WI38 (cell line): Measurements from ENCODE around the gene EIF2B4.
"Not testable (repeated sequence)": the region's sequence is repeated elsewhere in the genome, so short reads cannot be mapped to it uniquely, and the experiment has no call there.

Experiments used
- H3K4me3 ChIP-seq: 2 replicates; pipeline ENCODE4 v1.5.1; 2011; ENCODE audit warnings: low read depth, mild to moderate bottlenecking, control low read depth, low read length
- TF ChIP-seq, protein P1 (sequence below): IDR thresholded peaks from 2 replicates; pipeline ENCODE4 v1.5.1; 2012; ENCODE audit warnings: low read depth, mild to moderate bottlenecking, control low read depth, low read length

The EIF2B4 gene

DNA sequence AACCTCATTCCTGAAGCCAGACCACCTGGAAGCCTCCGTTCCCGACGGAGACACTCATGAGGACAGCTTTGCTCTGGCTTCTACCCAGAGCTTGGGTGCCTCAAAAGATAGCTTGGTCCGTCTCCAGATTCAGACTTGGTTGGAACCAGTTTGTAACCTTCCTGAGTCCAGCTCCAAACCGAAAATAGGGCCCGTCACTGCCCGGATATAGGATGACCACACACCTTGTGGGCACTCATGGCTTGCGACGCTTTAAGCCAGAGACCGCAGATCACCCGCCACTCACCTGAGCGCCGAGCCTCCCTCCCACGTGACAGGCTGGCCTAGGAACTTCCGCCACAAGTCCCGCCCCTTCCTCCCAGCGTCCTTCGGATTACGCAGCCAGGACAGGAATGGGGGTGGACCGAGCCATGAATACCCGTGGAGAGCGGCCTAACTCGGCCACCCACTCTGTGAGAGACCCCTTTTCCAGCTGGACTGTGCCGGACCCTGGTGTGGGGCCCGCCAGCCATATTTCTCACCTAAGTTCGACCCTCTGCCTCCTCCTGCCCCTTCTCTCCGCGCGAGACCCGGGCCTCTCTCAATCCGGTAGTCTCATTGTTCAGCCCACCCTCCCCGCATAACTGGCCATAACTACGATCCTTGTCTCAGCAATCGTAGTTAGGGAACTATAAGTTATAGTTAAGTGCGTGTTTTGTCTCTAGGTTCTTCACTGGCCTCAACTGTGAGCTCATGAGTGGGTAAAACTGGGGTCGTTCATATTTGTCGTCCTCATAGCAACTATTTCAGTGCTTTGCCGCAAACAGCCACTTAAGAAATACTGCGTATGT, 47.2 kb downstream of the EIF2B4 start, which contains the start of gene MPV17:
MPV17 (minus strand) TSS at position 332 of the 830 bp plus-strand sequence. CDS start 580 bp downstream, outside the sequence.
- TF ChIP-seq, protein P1, sequence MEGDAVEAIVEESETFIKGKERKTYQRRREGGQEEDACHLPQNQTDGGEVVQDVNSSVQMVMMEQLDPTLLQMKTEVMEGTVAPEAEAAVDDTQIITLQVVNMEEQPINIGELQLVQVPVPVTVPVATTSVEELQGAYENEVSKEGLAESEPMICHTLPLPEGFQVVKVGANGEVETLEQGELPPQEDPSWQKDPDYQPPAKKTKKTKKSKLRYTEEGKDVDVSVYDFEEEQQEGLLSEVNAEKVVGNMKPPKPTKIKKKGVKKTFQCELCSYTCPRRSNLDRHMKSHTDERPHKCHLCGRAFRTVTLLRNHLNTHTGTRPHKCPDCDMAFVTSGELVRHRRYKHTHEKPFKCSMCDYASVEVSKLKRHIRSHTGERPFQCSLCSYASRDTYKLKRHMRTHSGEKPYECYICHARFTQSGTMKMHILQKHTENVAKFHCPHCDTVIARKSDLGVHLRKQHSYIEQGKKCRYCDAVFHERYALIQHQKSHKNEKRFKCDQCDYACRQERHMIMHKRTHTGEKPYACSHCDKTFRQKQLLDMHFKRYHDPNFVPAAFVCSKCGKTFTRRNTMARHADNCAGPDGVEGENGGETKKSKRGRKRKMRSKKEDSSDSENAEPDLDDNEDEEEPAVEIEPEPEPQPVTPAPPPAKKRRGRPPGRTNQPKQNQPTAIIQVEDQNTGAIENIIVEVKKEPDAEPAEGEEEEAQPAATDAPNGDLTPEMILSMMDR: no peak
- peak within 1 kb of the TSS; percentile 85 for H3K4me3 ChIP-seq

DNA sequence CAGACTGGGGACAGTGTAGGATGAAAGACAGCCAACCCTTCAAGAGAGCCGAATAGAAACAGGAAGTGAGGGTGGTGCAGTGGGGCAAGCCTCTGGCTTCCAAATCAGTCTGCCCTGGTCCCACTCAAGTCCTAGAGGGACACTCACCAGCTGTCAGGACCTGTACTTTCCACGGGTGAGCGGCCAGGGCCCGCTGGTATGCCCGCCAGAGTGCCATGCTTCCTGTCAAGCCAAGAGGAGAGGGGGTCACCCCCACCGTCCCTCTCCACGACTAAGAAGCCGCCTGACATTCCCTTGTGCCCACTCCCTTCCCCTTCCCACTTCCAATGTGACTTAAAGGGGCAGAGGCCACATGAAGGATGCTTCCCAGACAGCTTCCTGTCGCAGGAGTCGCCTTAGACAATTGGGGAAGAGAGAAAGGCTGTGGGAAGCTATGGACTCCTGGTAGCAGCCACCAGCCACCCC, 47.8 kb downstream of the EIF2B4 start:
- H3K4me3 ChIP-seq: peak overlapping the region; percentile 85
- TF ChIP-seq, protein P1: no peak

DNA sequence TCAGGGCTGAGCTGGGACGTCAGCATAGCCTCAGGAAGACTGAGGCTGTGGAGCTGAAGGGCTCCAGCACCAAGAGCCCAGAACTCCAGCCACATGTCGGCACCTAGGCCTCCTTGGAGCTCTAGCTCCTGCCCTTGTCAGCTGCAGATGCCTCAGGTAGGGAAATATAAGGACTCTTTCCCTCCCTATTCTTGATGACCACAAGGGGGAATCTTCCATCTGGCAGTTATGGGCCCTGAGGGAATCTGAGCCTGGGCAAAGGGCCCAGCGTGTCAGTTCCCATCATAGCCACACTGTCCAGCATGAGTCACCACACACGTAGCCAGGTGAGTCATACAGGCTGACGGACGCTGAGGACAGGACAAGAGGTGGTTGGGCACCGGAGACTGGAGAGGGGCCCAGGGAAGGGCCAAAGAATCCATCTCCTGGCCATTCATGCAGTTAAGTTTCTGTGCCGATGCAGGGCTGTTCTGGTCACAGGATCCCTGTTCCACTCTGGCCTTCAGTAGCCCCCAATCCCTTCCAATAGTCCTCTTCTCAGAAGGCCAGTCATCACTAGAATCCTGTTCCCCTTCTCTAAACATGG, 49.1 kb downstream of the EIF2B4 start:
- TF ChIP-seq, protein P1: peak; percentile 59
- peak overlapping the region; percentile 31; the same call in 1 of the 2 replicates for H3K4me3 ChIP-seq

DNA sequence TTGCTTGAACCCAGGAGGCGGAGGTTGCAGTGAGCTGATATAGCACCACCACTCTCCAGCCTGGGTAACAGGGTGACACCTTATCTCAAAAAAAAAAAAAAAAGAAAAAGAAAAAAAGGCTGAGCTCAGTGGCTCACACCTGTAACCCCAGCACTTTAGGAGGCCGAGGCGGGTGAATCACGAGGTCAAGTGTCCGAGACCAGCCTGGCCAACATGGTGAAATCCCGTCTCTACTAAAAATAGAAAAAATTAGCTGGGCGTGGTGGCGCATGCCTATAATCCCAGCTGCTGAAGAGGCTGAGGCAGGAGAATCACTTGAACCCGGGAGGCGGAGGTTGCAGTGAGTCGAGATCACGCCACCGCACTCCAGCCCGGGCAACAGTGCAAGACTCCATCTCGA, 50.3 kb downstream of the EIF2B4 start:
- H3K4me3 ChIP-seq: not testable (repeated sequence)

DNA sequence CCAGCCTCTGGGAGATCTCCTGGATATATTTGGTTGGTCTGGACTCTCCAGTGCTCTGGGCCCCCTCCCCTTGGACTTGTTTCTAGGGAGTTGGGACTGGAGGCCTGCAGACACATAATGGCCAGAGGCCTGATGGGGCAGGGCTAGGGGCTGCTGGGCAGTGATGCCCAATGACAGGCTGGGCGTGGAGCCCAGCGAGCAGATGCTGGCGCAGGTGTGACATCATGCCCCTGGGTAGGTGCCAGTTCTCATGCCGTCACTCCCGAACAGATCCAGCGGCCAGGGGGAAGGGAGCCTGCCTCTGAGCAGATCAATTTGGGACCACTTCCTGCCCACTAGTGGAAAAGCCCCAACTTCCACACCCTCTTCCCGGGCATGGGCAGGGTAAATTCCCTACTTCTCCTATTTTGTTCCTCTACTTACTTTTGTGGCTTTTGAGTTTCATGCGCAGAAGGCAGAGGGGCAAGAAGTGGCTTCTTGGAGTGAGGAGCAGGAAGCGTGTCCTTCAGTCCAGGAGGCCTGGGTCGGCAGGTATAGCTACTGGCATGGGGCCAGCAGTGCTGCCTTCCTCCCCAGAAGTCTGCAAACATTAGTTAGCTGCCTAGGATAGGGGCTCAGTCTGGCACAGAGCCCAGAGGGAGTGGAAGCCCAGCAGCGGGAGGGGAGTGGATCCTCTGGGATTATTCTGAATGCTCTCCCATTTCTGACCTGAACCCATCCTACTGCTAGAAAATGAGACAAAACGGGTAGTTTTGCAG, 53.3 kb downstream of the EIF2B4 start:
- TF ChIP-seq, protein P1: no peak
- H3K4me3 ChIP-seq: no peak overlapping the region

DNA sequence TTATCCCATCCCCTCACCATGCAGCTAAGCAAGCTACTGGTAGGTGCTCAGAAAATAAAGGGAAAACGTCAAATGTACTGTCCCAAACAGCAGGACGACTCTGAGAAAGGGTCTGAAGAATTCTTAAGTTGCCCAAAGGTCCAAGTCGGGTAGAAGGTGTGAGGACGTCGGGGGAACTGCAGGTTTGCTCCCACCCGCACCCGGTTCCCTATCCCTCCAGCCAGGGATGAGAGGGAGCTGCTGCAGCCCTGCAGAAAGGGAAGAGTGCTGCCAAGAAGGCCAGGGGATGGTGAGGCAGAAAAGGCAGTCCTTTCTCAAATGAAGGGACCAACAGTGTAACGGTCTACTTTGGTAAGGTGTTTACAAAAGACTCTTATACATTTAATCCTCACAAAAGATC, 55.0 kb downstream of the EIF2B4 start:
- no peak overlapping the region for H3K4me3 ChIP-seq
- TF ChIP-seq, protein P1: no peak

DNA sequence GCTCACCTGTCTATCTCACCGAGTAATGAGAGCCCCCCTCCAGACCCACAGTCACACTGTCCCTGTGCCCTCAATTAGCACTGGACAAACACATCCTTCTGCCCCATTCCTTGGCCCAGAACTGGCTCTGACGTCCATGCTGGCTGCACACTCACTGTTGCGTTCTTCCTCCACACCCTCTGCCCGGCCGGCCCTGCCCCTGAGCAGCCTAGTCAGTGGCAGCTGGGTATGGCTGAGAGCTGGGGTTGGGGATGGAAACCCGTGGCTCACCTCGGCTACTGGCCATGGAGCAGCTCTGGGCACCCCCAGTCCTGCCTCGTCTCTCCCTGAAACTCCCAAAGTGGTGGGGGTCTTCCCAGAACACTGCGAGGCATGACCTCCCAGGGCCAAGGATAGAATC, 55.4 kb downstream of the EIF2B4 start:
- TF ChIP-seq, protein P1: no peak
- H3K4me3 ChIP-seq: no peak overlapping the region
